ENCODE results near the gene PRKCZ. TPM values are rescaled to one million over a fixed set of nuclear protein-coding genes. Genes with fewer than 3 reads are reported as not detected.

The PRKCZ gene
- total and polyA plus RNA-seq, 2 donors (not counting 1 experiment from before 2014, with no cell fraction given) = 1.6 to 2.0 TPM

- Histone ChIP-seq H3K4me2 (ENCODE audit: extremely low read depth, insufficient read depth, low read length) (peak within 1 kb of the TSS; percentile 86), H3K4me3 (replicated peaks in 1 of 4; ENCODE audit: control extremely low read depth in 1 of 4, insufficient read depth in 1 of 4, low read depth in 3 of 4, low read length in 4 of 4) (peak within 1 kb of the TSS; percentile 39 to 67 (median 65)), H3K27me3 (ENCODE audit: control insufficient read depth, insufficient read depth, low read length) (no peaks in the 10 kb centered on the region), H3K9me3 (ENCODE audit: control insufficient read depth, insufficient read depth, low read depth, low read length) (no peaks in the 10 kb centered on the region), H3K27ac (ENCODE audit: insufficient read depth, low read length) (peak within 1 kb of the TSS; percentile 78), H3K4me1 (ENCODE audit: control insufficient read depth, extremely low read depth, insufficient read depth, low read length) (peaks cover 25% of the 10 kb centered on the region), H2AFZ (ENCODE audit: low read length) (peak within 1 kb of the TSS; percentile 58), H3K79me2 (ENCODE audit: control insufficient read depth, insufficient read depth, low read length) (peaks cover 22% of the 10 kb centered on the region), H3K9ac (ENCODE audit: insufficient read depth, low read length) (peak within 1 kb of the TSS; percentile 72), H3K36me3 (ENCODE audit: control insufficient read depth, insufficient read depth, low read length) (peaks cover 2% of the 10 kb centered on the region), H4K20me1 (ENCODE audit: control insufficient read depth, extremely low read depth, insufficient read depth, low read length) (no peaks in the 10 kb centered on the region)
- DNase-seq (ENCODE audit: low read depth in 2 of 2) = peak; percentile 53 to 70
- TF ChIP-seq CTCF (conservative IDR thresholded peaks at IDR 0.05 in 1 of 2, IDR thresholded peaks at IDR 0.05 in 1 of 2; ENCODE audit: low read depth in 1 of 2, low read length in 2 of 2) (no peak), EZH2 (IDR thresholded peaks at IDR 0.05; ENCODE audit: low read length, missing control alignments) (no peak)
Measured at GRCh38 chr1:2194319-2194897, 144.2 kb downstream of the PRKCZ start, which contains the start of gene FAAP20. Gene FAAP20, minus strand, starts transcription at chr1:2194772. Its CDS starts 23 bp downstream, at chr1:2194749.

- H3K9me3 ChIP-seq (ENCODE audit: control insufficient read depth, insufficient read depth, low read depth, low read length) = no peaks in the 10 kb centered on the region
- H3K27ac ChIP-seq (ENCODE audit: insufficient read depth, low read length) = peak overlapping the region; percentile 78
- H3K27me3 ChIP-seq (ENCODE audit: control insufficient read depth, insufficient read depth, low read length) = no peaks in the 10 kb centered on the region
- peaks cover 20% of the 10 kb centered on the region for H3K4me1 ChIP-seq (ENCODE audit: control insufficient read depth, extremely low read depth, insufficient read depth, low read length)
- H3K4me3 ChIP-seq (replicated peaks in 1 of 4; ENCODE audit: control extremely low read depth in 1 of 4, insufficient read depth in 1 of 4, low read depth in 3 of 4, low read length in 4 of 4) = peak overlapping the region; percentile 29 to 67 (median 65)
- H3K79me2 ChIP-seq (ENCODE audit: control insufficient read depth, insufficient read depth, low read length) = peaks cover 22% of the 10 kb centered on the region
- H3K4me2 ChIP-seq (ENCODE audit: extremely low read depth, insufficient read depth, low read length) = peak overlapping the region; percentile 77
- H2AFZ ChIP-seq (ENCODE audit: low read length) = peak overlapping the region; percentile 58
- peak overlapping the region; percentile 72 for H3K9ac ChIP-seq (ENCODE audit: insufficient read depth, low read length)
- TF ChIP-seq EZH2 (IDR thresholded peaks at IDR 0.05; ENCODE audit: low read length, missing control alignments) (no peak), CTCF (conservative IDR thresholded peaks at IDR 0.05 in 1 of 2, IDR thresholded peaks at IDR 0.05 in 1 of 2; ENCODE audit: low read depth in 1 of 2, low read length in 2 of 2) (peak; percentile 80 to 81)
- DNase-seq (ENCODE audit: low read depth in 2 of 2) = peak; percentile 79 to 84
- H4K20me1 ChIP-seq (ENCODE audit: control insufficient read depth, extremely low read depth, insufficient read depth, low read length) = no peaks in the 10 kb centered on the region
- peaks cover 2% of the 10 kb centered on the region for H3K36me3 ChIP-seq (ENCODE audit: control insufficient read depth, insufficient read depth, low read length)
Measured at GRCh38 chr1:2194898-2195673, 144.9 kb downstream of the PRKCZ start.

GRCh38 chr1:2195785-2196184 is 145.6 kb downstream of the PRKCZ start:
- H3K9me3 ChIP-seq (ENCODE audit: control insufficient read depth, insufficient read depth, low read depth, low read length) = no peaks in the 10 kb centered on the region
- no peak overlapping the region for H3K27ac ChIP-seq (ENCODE audit: insufficient read depth, low read length)
- TF ChIP-seq CTCF (conservative IDR thresholded peaks at IDR 0.05 in 1 of 2, IDR thresholded peaks at IDR 0.05 in 1 of 2; ENCODE audit: low read depth in 1 of 2, low read length in 2 of 2) (no peak), EZH2 (IDR thresholded peaks at IDR 0.05; ENCODE audit: low read length, missing control alignments) (no peak)
- no peak overlapping the region for H2AFZ ChIP-seq (ENCODE audit: low read length)
- H4K20me1 ChIP-seq (ENCODE audit: control insufficient read depth, extremely low read depth, insufficient read depth, low read length) = no peaks in the 10 kb centered on the region
- H3K79me2 ChIP-seq (ENCODE audit: control insufficient read depth, insufficient read depth, low read length) = peaks cover 19% of the 10 kb centered on the region
- DNase-seq (ENCODE audit: low read depth in 2 of 2) = no peak
- no peak overlapping the region for H3K9ac ChIP-seq (ENCODE audit: insufficient read depth, low read length)
- H3K4me1 ChIP-seq (ENCODE audit: control insufficient read depth, extremely low read depth, insufficient read depth, low read length) = peaks cover 15% of the 10 kb centered on the region
- no peaks in the 10 kb centered on the region for H3K27me3 ChIP-seq (ENCODE audit: control insufficient read depth, insufficient read depth, low read length)
- H3K36me3 ChIP-seq (ENCODE audit: control insufficient read depth, insufficient read depth, low read length) = peaks cover 2% of the 10 kb centered on the region
- no peak overlapping the region for H3K4me3 ChIP-seq (replicated peaks in 1 of 4; ENCODE audit: control extremely low read depth in 1 of 4, insufficient read depth in 1 of 4, low read depth in 3 of 4, low read length in 4 of 4)
- no peak overlapping the region for H3K4me2 ChIP-seq (ENCODE audit: extremely low read depth, insufficient read depth, low read length)
